ENCODE data around the gene LAS1L. TPM values are rescaled to one million over a fixed set of nuclear protein-coding genes. Genes with fewer than 3 reads are reported as not detected.
"Not testable (repeated sequence)": the region's sequence is repeated elsewhere in the genome, so short reads cannot be mapped to it uniquely, and the experiment has no call there.

LAS1L gene
- total RNA-seq, 1 donor from 2014 or later = 23.1 TPM

DNA sequence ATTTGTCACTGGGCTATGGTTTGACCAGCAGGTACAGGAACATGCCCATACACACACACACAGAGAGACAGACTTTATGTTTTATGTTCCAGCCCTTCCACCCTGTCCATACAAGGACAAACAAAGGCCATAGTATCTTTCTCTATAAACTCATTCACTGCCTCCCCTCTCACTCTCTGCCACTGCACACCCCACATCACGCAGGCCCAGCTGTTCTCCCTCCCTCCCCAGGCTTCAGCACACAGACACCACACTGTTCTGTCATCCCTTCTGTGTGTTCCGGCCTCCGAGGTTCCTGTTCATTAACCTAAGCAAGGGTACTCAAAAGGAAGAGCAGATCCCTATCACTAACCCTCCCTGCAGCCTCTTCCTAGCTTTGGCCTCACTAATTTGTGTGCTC, 17.8 kb downstream of the LAS1L start:
- DNase-seq = no peak

DNA sequence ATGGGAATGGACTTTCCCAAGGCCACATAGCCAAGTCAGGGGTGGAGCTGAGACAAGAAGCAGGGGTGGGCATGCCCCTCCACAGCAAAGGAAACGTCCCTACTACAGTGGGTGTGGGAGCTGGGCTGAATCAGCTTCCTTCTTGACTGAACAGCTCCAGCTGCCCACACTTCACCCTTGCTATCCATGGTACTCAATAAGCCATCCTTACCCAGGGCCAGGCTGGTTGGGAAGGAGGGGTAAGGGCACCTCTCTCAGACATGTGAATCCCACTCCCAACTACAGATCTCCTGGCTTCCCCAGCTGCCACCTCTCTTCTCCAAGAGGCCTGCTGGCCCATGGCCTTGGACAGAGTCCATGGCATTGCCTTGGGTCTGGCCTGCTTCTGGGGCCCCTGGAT, 21.0 kb downstream of the LAS1L start:
- DNase-seq = no peak

DNA sequence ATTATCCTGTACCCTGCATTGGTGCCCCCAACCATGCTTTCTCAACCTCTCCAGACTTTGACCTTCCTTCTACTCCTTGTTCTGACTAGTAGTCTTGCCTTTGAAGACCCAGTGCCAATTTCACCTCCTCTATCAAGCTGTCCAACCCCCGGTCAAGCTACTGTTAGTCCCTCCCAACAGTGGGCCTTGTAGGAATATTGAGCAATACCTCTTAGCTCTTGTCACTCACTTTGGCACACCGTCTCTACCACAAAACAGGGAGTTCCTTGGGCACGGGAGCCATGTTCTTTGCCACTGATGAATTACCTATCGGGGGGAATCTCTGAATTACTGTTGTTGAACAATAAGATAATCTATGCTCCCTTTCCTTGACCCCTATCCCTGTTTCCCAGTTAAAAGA, 25.2 kb downstream of the LAS1L start:
- DNase-seq = no peak

DNA sequence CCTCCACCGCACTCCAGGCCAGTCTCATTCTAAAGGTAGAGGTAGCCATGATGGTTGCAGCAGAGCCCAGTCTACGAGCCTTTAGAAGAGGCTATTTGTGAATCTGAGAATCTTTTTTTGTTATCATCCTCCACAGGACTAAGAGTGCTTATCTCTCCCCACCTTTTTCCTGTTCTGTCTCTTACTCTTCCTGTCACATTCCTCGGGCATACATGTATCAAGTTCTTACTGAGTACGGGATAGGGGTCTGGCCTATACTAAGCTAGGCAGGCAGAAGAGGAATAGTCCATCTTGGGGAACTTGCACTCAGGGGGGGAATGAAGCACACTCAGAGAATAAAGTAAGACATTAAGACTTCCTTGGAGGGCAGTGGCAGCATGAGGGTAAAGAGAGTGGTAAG, 25.7 kb downstream of the LAS1L start:
- DNase-seq = peak; percentile 7

DNA sequence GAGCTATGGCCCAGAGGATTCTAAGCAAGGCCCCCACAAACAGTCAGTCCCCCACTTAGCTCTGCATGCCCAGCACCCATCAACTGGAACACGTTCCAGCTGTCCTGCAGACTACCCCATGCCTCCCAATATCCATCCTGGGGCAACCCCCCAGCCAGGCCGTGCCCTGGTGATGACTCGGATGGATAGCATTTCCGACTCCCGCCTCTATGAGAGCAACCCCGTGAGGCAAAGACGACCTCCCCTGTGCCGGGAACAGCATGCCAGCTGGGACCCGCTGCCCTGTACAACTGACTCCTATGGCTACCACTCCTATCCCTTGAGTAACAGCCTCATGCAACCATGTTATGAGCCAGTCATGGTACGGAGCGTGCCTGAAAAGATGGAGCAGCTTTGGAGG, 32.0 kb downstream of the LAS1L start:
- no peak for DNase-seq

DNA sequence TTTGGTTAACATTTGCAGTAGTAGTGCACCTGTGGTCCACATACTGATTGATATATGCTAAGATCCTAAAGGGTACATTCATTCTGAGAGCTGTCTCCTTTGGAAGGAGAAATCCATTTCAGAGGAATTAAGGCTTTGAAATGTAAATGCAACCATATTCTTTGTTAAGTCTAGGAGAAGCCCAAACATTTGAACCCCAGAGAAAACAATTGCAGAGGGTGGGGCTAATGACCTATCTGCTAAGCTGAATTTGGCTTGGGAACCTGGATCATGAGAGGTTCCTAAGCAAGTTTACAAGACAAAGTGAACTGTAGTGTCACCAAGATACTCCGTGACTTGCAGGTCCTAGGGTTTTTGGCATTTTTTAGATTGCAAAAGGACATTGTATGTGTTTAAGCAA, 41.2 kb downstream of the LAS1L start:
- DNase-seq = no peak

DNA sequence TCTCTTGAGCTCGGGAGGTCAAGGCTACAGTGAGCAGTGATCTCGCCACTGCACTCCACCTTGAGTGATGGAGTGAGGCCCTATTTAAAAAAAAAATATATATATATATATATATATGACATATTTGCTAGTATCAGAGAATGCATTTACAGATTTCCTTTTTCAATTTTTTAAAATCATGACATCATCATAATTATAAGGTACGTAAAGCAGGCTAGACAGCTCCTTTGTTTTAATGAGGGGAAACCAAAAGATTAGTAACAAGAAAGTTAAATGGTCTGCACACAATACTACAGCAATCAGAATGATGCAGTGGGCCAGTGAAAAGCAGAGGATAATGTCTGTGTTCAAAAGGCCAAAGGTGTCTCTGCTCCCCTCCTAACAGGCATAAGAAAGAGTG, 43.0 kb downstream of the LAS1L start:
- no peak for DNase-seq

DNA sequence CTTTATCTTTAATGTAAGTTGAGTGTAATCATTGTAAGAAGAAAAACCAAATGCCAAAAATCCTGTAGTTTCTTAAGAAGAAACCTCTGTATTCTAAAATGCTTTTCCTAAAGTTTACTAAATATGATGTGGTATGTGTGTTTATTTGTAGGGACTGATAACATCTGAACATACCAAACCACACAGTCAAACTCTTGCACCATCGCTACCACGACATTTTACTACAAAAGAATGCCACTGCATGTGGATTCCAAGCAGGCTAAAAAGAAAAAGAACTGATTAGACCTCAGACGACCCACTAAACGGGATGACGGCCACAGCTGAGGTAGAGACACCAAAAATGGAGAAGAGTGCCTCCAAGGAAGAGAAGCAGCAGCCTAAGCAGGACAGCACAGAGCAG, 46.1 kb downstream of the LAS1L start:
- no peak for DNase-seq

DNA sequence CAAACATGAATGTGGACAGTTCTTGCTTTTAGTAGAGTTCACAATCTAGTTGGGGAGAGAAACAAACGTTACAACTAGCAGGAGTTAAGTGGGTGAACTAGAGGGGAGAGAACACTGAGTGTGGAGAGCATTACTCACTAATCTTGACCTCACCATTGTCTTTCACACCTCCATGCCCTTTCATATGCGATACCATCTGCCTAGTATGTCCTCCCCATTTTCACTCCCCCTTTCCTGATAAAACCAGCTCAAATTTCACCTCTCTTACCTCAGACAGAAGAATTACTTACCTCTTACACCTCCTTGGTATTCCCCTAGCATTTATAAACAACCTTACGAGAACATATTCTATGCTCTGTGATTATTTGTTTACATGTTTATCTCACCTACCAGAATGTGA, 53.6 kb downstream of the LAS1L start:
- no peak for DNase-seq

DNA sequence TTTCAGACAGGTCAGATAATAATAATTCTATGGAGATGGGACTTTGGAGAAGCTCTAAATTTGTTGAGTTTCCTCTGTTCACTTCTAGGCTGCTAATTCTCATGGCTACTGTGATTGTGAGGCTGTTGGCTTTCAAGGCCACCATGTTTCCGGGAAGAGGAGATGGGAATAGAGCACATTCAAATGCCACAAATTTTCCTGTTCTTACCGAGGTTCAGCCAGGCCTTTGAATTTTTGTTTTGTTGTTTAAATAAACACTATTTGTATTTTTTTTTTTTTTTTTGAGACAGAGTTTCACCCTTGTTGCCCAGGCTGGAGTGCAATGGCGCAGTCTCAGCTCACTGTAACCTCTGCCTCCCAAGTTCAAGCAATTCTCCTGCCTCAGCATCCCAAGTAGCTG, 55.5 kb downstream of the LAS1L start:
- DNase-seq = not testable (repeated sequence)

DNA sequence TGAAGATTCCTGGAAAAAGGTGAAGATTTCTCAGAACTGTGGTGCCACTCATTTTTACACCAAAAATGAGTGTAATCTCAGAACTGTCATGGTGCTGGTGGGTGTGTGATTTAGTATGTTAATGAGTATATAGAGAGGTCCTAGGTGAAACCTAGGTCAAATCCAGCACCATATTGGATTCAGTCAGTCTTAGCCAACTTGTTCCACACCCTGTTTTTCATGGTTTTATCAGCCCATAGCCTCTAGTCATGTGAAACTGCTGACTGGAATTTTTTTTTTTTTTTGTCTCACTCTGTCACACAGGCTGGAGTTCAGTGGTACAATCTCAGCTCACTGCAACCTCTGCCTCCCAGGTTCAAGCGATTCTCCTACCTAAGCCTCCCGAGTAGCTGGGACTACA, 58.0 kb downstream of the LAS1L start:
- no peak for DNase-seq

DNA sequence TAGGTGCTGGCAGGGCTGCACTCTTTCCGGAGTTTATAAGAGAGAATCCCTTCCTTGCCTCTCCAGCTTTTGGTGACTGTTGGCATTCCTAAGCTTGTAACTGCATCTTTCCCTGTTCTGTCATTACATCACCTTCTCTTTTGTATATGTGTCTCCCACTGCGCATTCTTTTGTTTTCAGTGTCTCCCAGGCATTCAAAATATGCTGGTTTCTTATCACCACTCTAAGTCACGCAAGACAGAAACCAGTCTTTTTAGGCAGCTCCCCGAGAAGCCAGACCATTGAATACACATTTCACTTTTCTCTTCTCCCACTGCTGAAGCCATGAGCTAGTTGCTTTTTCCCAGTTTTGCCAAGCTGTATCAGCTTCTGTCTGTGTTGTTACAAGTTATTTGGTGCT, 71.0 kb downstream of the LAS1L start:
- no peak for DNase-seq

Other genes with a start within 250 kb of the LAS1L start
- 252 and 545 TPM in 2 replicates for gene MSN, start 132.9 kb upstream of the LAS1L start, total RNA-seq